B cell (primary cell): Measurements from ENCODE around the gene PBX2. TPM values are rescaled to one million over a fixed set of nuclear protein-coding genes. Genes with fewer than 3 reads are reported as not detected.

Experiments
- ATAC-seq: fragments of 200-7000 bp; cut with Tn5 transposase; one replicate; pipeline ENCODE4 v1.10.0; 2021; ENCODE audit warnings: low read depth, mild to moderate bottlenecking, moderate number of reproducible peaks, moderate library complexity
- CTCF ChIA-PET: fragments of 350-600 bp; sonication (Branson Sonifier 250); formaldehyde crosslinking; loops from one replicate; lab custom pipeline; 2021; ENCODE audit warnings: antibody characterized with exemption, inconsistent platforms; lab: Charles Lee
- POLR2A ChIA-PET: fragments of 350-600 bp; sonication (Branson Sonifier 250); formaldehyde crosslinking; loops from one replicate; lab custom pipeline; 2021; ENCODE audit warnings: antibody characterized with exemption; lab: Charles Lee
- DNase-seq: peaks from one replicate; pipeline ENCODE4 v3.0.0; 2013
- H2AFZ ChIP-seq: 2 replicates; pipeline ENCODE4 v1.6.1; 2012; ENCODE audit warnings: mild to moderate bottlenecking, low read depth, low read length; ENCODE audit not compliant: insufficient read depth, poor library complexity, severe bottlenecking
- H3K27ac ChIP-seq, 2 donors: 1 replicate in 1 of 2; 2 replicates in 1 of 2; pipeline ENCODE4 v1.5.1; 2012 to 2013; ENCODE audit warnings: low read length in 2 of 2, mild to moderate bottlenecking in 2 of 2, moderate library complexity in 1 of 2
- H3K27me3 ChIP-seq, 4 experiments: fragments of 200-600 bp in 1 of 4; sonication (generic) in 1 of 4; replicated peaks in 1 of 4; 1 replicate in 2 of 4; 2 replicates in 2 of 4; pipeline versions ENCODE4 v1.6.1 to v1.7.0; 2013 to 2016; ENCODE audit warnings: low read length in 3 of 4, mild to moderate bottlenecking in 2 of 4, mixed read lengths in 1 of 4, moderate library complexity in 1 of 4; ENCODE audit not compliant: insufficient read depth in 4 of 4, control insufficient read depth in 3 of 4; ENCODE audit errors: control extremely low read depth in 1 of 4
- H3K36me3 ChIP-seq, 2 experiments: replicated peaks in 1 of 2; 1 replicate in 1 of 2; 2 replicates in 1 of 2; pipeline versions ENCODE4 v1.6.1 to v1.7.1; 2013; ENCODE audit warnings: low read length in 1 of 2; ENCODE audit not compliant: insufficient read depth in 2 of 2, control insufficient read depth in 1 of 2; ENCODE audit errors: control extremely low read depth in 1 of 2, extremely low read depth in 1 of 2
- H3K4me1 ChIP-seq, 2 donors: fragments of 200-600 bp in 1 of 2; sonication (generic) in 1 of 2; 1 replicate in 1 of 2; 2 replicates in 1 of 2; pipeline versions ENCODE4 v1.5.1 to v1.6.1; 2013 to 2017; ENCODE audit warnings: low read length in 2 of 2; ENCODE audit not compliant: control insufficient read depth in 2 of 2, insufficient read depth in 2 of 2
- H3K4me2 ChIP-seq: replicated peaks from 2 replicates; pipeline ENCODE3; 2012; ENCODE audit warnings: mild to moderate bottlenecking, low read depth, low read length; ENCODE audit not compliant: poor library complexity, severe bottlenecking
- H3K4me3 ChIP-seq, 5 experiments: fragments of 200-600 bp in 1 of 5; sonication (generic) in 1 of 5; 1 replicate in 3 of 5; 2 replicates in 2 of 5; pipeline versions ENCODE4 v1.5.1 to v1.7.0; 2011 to 2016; ENCODE audit warnings: low read length in 4 of 5, mild to moderate bottlenecking in 4 of 5, low read depth in 2 of 5, control low read depth in 1 of 5, moderate library complexity in 1 of 5; ENCODE audit not compliant: insufficient read depth in 1 of 5; ENCODE audit errors: control extremely low read depth in 1 of 5, extremely low read depth in 1 of 5
- H3K79me2 ChIP-seq: fragments of 200-600 bp; sonication (generic); one replicate; pipeline ENCODE4 v1.6.0; 2016; ENCODE audit warnings: low read length; ENCODE audit not compliant: control insufficient read depth, insufficient read depth
- H3K9ac ChIP-seq: fragments of 200-600 bp; sonication (generic); 2 replicates; pipeline ENCODE4 v1.6.1; 2017; ENCODE audit warnings: mild to moderate bottlenecking, low read length, moderate library complexity
- H3K9me3 ChIP-seq, 3 donors: one replicate each; pipeline versions ENCODE4 v1.6.1 to v1.7.1; 2013; ENCODE audit warnings: low read length in 2 of 3; ENCODE audit not compliant: control insufficient read depth in 2 of 3, insufficient read depth in 1 of 3; ENCODE audit errors: control extremely low read depth in 1 of 3
- H4K20me1 ChIP-seq: 2 replicates; pipeline ENCODE4 v1.6.0; 2012; ENCODE audit warnings: mild to moderate bottlenecking, low read length; ENCODE audit not compliant: insufficient read depth, control insufficient read depth, poor library complexity, severe bottlenecking
- H3K27ac Mint-ChIP-seq: one replicate; pipeline ENCODE4 v1.8.0; 2021; ENCODE audit warnings: mixed read lengths
- H3K27me3 Mint-ChIP-seq: one replicate; pipeline ENCODE4 v1.8.0; 2021; ENCODE audit warnings: mixed read lengths
- H3K4me1 Mint-ChIP-seq: one replicate; pipeline ENCODE4 v1.8.0; 2021; ENCODE audit warnings: mixed read lengths
- H3K4me3 Mint-ChIP-seq: one replicate; pipeline ENCODE4 v1.8.0; 2021; ENCODE audit warnings: mixed read lengths
- H3K9me3 Mint-ChIP-seq: one replicate; pipeline ENCODE4 v1.8.0; 2022; ENCODE audit warnings: mixed read lengths; ENCODE audit not compliant: insufficient read depth
- EZH2 ChIP-seq: IDR thresholded peaks from 2 replicates; pipeline ENCODE4 v1.6.1; 2012; ENCODE audit warnings: borderline replicate concordance, low read depth, mild to moderate bottlenecking, moderate library complexity, low read length; ENCODE audit not compliant: insufficient read depth, poor library complexity, severe bottlenecking
- WGBS: methylation state at CpG from one replicate; pipeline ENCODE4 v1.1.5; 2013; ENCODE audit warnings: missing lambda C conversion rate; ENCODE audit not compliant: insufficient coverage; 5-methylcytosine and 5-hydroxymethylcytosine counted together
- intact Hi-C: fragments of 100-400 bp; cut with micrococcal nuclease; formaldehyde crosslinking; loops from one replicate; pipeline ENCODE4 v1.10.0; 2022
- polyA plus RNA-seq: library from polyadenylated mRNA; depleted of rRNA; stranded (reverse); fragments of >200 nt; gene quantifications from 2 replicates; pipeline ENCODE4 v1.2.3, GENCODE V29; 2012
- total RNA-seq, 2 donors: library from RNA; stranded (reverse); fragments of 120-200 nt in 1 of 2; gene quantifications; 1 replicate in 1 of 2; 2 replicates in 1 of 2; pipeline versions ENCODE4 v1.2.3 to v1.2.4, GENCODE V29; 2013 to 2022
- TF ChIP-seq, protein P1 (sequence below): fragments of 200-600 bp; IDR thresholded peaks from one replicate; pipeline ENCODE4 v1.8.0; 2022; ENCODE audit warnings: antibody characterized with exemption, mild to moderate bottlenecking

Gene PBX2
- total and polyA plus RNA-seq, 2 donors (not counting 1 experiment from before 2014, with no cell fraction given): 128 to 188 TPM

DNA sequence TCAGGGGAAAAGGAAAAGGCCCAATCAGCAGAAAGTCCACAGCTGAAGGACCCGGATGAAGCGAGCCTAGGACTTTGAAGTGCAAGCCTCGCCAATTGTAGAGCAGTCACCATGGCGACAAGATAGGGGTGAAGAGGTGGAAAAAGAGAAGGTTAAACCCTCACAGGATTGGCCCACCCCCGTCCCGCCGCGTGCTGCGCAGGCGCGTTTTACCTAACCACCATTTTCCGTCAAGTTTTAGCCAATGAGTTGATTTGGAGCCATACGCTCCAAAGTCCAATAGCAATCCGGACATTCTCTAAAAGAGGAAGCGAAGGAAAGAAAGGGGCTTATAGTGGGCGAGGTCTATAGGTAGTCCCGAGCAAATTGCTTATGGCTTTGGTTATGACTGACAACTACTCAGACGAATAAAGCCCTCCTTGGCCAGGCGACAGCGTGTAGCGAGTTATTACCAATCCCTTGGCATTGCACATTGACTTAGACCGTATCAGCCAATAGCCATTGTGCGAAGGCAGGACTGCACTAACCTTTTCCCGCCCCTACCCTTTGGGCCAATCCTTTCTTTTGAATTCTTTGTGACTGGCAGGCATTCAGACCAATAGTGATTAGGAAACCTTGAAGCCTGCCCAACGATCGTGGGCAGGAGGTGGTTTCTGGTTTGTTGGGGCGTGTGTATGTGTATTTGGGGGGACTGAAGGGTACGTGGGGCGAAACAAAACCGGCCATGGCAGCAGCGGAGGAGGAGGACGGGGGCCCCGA lies 12.0 kb downstream of the PBX2 start, which contains the start of gene RNF5:
Gene RNF5, plus strand, starts transcription at position 618 of the 759 bp plus-strand sequence. Its CDS starts 107 bp downstream, at position 725.
- Histone ChIP-seq H3K4me2 (peak within 1 kb of the TSS; percentile 93), H4K20me1 (no peaks in the 10 kb centered on the region), H3K27me3 (no peaks in the 10 kb centered on the region), H3K27ac (peak within 1 kb of the TSS; percentile 97 to 98), H3K4me3 (peak within 1 kb of the TSS; percentile 68 to 92 (median 75)), H3K4me1 (peaks cover 34 to 47% of the 10 kb centered on the region in 2 donors), H3K9ac (peak within 1 kb of the TSS; percentile 81), H3K79me2 (peaks cover 27% of the 10 kb centered on the region), H3K9me3 (no peaks in the 10 kb centered on the region), H2AFZ (peak within 1 kb of the TSS; percentile 86), H3K36me3 (peaks cover 0 to 27% of the 10 kb centered on the region in 2 experiments)
- ATAC-seq (peak; percentile 79), DNase-seq (peak; percentile 99)
- H3K27me3 Mint-ChIP-seq: no peaks in the 10 kb centered on the region
- H3K9me3 Mint-ChIP-seq: no peaks in the 10 kb centered on the region
- H3K27ac Mint-ChIP-seq: peak within 1 kb of the TSS; percentile 99
- H3K4me3 Mint-ChIP-seq: peak within 1 kb of the TSS; percentile 97
- intact Hi-C loops: loop anchor here (1.0 to 5.0 kb wide), 9 partner anchors 17 to 1394 kb away; partner anchors contain the start of genes ATF6B, CSNK2B, HSD17B8 and LY6G5B
- TF ChIP-seq EZH2: no peak
- TF ChIP-seq, protein P1, sequence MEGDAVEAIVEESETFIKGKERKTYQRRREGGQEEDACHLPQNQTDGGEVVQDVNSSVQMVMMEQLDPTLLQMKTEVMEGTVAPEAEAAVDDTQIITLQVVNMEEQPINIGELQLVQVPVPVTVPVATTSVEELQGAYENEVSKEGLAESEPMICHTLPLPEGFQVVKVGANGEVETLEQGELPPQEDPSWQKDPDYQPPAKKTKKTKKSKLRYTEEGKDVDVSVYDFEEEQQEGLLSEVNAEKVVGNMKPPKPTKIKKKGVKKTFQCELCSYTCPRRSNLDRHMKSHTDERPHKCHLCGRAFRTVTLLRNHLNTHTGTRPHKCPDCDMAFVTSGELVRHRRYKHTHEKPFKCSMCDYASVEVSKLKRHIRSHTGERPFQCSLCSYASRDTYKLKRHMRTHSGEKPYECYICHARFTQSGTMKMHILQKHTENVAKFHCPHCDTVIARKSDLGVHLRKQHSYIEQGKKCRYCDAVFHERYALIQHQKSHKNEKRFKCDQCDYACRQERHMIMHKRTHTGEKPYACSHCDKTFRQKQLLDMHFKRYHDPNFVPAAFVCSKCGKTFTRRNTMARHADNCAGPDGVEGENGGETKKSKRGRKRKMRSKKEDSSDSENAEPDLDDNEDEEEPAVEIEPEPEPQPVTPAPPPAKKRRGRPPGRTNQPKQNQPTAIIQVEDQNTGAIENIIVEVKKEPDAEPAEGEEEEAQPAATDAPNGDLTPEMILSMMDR: no peak
- CTCF ChIA-PET: interaction anchor here (0.9 to 1.4 kb wide), 3 partner anchors 13 to 23 kb away, joined by 3 to 6 read pairs (median 6); no protein-coding TSS in a partner anchor
- POLR2A ChIA-PET: interaction anchor here (0.6 to 3.0 kb wide), 10 partner anchors 11 to 793 kb away, joined by 3 to 25 read pairs (median 7); partner anchors contain the start of genes FKBPL, GPSM3 and PBX2
- peaks cover 68% of the 10 kb centered on the region for H3K4me1 Mint-ChIP-seq
- 0% methylated on average over 16 of the region's 33 CpGs for WGBS
